Esophagus muscularis mucosa (tissue), 4 donors: ENCODE results near the gene CALML6. TPM values are rescaled to one million over a fixed set of nuclear protein-coding genes. Genes with fewer than 3 reads are reported as not detected.
"Not testable (repeated sequence)": the region's sequence is repeated elsewhere in the genome, so short reads cannot be mapped to it uniquely, and the experiment has no call there.

Experiments
- DNase-seq: peaks from one replicate; pipeline ENCODE4 v3.0.0-alpha.2; 2017; ENCODE audit errors: extremely low spot score
- H3K27ac ChIP-seq, 4 donors: fragments of 200-600 bp; sonication (generic); replicated peaks in 1 of 4; 1 replicate in 3 of 4; 2 replicates in 1 of 4; pipeline ENCODE4 v1.5.1; 2016 to 2019; ENCODE audit warnings: mild to moderate bottlenecking in 1 of 4
- H3K27me3 ChIP-seq, 4 donors: fragments of 200-600 bp; sonication (generic); one replicate each; pipeline versions ENCODE4 v1.5.1 to v1.6.0; 2016 to 2019
- H3K36me3 ChIP-seq, 4 donors: fragments of 200-600 bp; sonication (generic); one replicate each; pipeline ENCODE4 v1.5.1; 2016 to 2019
- H3K4me1 ChIP-seq, 4 donors: fragments of 200-600 bp; sonication (generic); one replicate each; pipeline ENCODE4 v1.5.1; 2016 to 2019
- H3K4me3 ChIP-seq, 4 donors: fragments of 200-600 bp; sonication (generic); 1 replicate in 2 of 4; 2 replicates in 2 of 4; pipeline ENCODE4 v1.5.1; 2016 to 2019; ENCODE audit warnings: mild to moderate bottlenecking in 4 of 4, moderate library complexity in 1 of 4
- H3K9me3 ChIP-seq, 4 donors: fragments of 200-600 bp; sonication (generic); 1 replicate in 3 of 4; 2 replicates in 1 of 4; pipeline ENCODE4 v1.5.1; 2016 to 2019
- CTCF ChIP-seq, 3 experiments: fragments of 200-600 bp in 2 of 3; fragments of 450-650 bp in 1 of 3; sonication (generic) in 2 of 3; IDR thresholded peaks; one replicate each; pipeline ENCODE4 v1.5.1; 2017 to 2019; ENCODE audit warnings: antibody characterized with exemption in 3 of 3, mild to moderate bottlenecking in 2 of 3, moderate library complexity in 1 of 3
- EP300 ChIP-seq: sonication (generic); formaldehyde crosslinking; IDR thresholded peaks from one replicate; pipeline ENCODE4 v1.6.1; 2017; ENCODE audit warnings: antibody characterized with exemption
- POLR2A ChIP-seq: fragments of 450-650 bp; IDR thresholded peaks from one replicate; pipeline ENCODE4 v1.6.1; 2017; ENCODE audit warnings: antibody characterized with exemption, moderate library complexity, mild to moderate bottlenecking, low read depth
- POLR2AphosphoS5 ChIP-seq, 2 donors: sonication (generic); formaldehyde crosslinking; IDR thresholded peaks; one replicate each; pipeline ENCODE4 v1.6.1; 2017; ENCODE audit warnings: antibody characterized with exemption in 2 of 2
- WGBS: methylation state at CpG from one replicate; pipeline ENCODE4 v1.1.5; 2018; 5-methylcytosine and 5-hydroxymethylcytosine counted together
- intact Hi-C: fragments of 100-400 bp; cut with DNase I; formaldehyde crosslinking; loops from one replicate; pipeline ENCODE4 v1.15.1; 2023
- total RNA-seq, 4 donors: library from RNA; depleted of rRNA; stranded (reverse); fragments of >200 nt; gene quantifications; one replicate each; pipeline versions ENCODE4 v1.1.0 to v1.2.1, GENCODE V29; 2016

The CALML6 gene
- total RNA-seq, 4 donors from 2014 or later: not detected

GRCh38 chr1:1928231-1929101 is 13.4 kb downstream of the CALML6 start:
- no peaks in the 10 kb centered on the region for H3K36me3 ChIP-seq
- no peak overlapping the region for H3K4me3 ChIP-seq
- TF ChIP-seq CTCF (IDR thresholded peaks at IDR 0.05): no peak
- TF ChIP-seq POLR2AphosphoS5 (IDR thresholded peaks at IDR 0.05): no peak
- TF ChIP-seq POLR2A: no peak
- no peak for TF ChIP-seq EP300
- H3K4me1 ChIP-seq: peaks cover 0 to 11% (median 3%) of the 10 kb centered on the region in 4 donors
- WGBS: 71% methylated on average over 23 of the region's 34 CpGs
- no peaks in the 10 kb centered on the region for H3K9me3 ChIP-seq
- no peak for DNase-seq
- intact Hi-C loops: no loop called here
- H3K27me3 ChIP-seq: peaks cover 0 to 19% (median 0%) of the 10 kb centered on the region in 4 donors
- no peak overlapping the region for H3K27ac ChIP-seq

- TF ChIP-seq POLR2AphosphoS5 (IDR thresholded peaks at IDR 0.05) (no peak), EP300 (no peak), CTCF (IDR thresholded peaks at IDR 0.05) (no peak), POLR2A (no peak)
- DNase-seq: no peak
Measured at GRCh38 chr1:1929102-1929638, 14.1 kb downstream of the CALML6 start.

GRCh38 chr1:1929639-1930545 is 14.8 kb downstream of the CALML6 start:
- Histone ChIP-seq H3K4me3 (no peak overlapping the region), H3K4me1 (peaks cover 0 to 11% (median 3%) of the 10 kb centered on the region in 4 donors), H3K27ac (no peak overlapping the region), H3K9me3 (no peaks in the 10 kb centered on the region), H3K27me3 (peaks cover 0 to 19% (median 0%) of the 10 kb centered on the region in 4 donors), H3K36me3 (no peaks in the 10 kb centered on the region)
- intact Hi-C loops: no loop called here
- 86% methylated on average over 35 of the region's 38 CpGs for WGBS
- TF ChIP-seq CTCF (IDR thresholded peaks at IDR 0.05) (no peak), POLR2A (no peak), POLR2AphosphoS5 (IDR thresholded peaks at IDR 0.05) (no peak), EP300 (no peak)
- no peak for DNase-seq

More at GRCh38 chr1:1929102-1929638, 14.1 kb downstream of the CALML6 start:
- Histone ChIP-seq H3K36me3 (no peaks in the 10 kb centered on the region), H3K9me3 (no peaks in the 10 kb centered on the region), H3K4me3 (no peak overlapping the region), H3K4me1 (peaks cover 0 to 11% (median 3%) of the 10 kb centered on the region in 4 donors), H3K27ac (no peak overlapping the region), H3K27me3 (peaks cover 0 to 19% (median 0%) of the 10 kb centered on the region in 4 donors)
- WGBS: 84% methylated on average over 5 of the region's 10 CpGs
- intact Hi-C loops: no loop called here

- DNase-seq, H3K27ac ChIP-seq, H3K9me3 ChIP-seq, H3K4me3 ChIP-seq, intact Hi-C loops, H3K4me1 ChIP-seq, H3K36me3 ChIP-seq: not testable (repeated sequence)
- peaks cover 0 to 15% (median 0%) of the 10 kb centered on the region in 4 donors for H3K27me3 ChIP-seq
- WGBS: 69% methylated on average over 4 of the region's 21 CpGs
Measured at GRCh38 chr1:1934848-1935247, 19.8 kb downstream of the CALML6 start.
